K562 (cell line): Measurements from ENCODE around the gene SCN4A. TPM values are rescaled to one million over a fixed set of nuclear protein-coding genes. Genes with fewer than 3 reads are reported as not detected.
A peak's percentile ranks its signal among the peaks of the same experiment; 100 is the strongest.
"Not testable (repeated sequence)": the region's sequence is repeated elsewhere in the genome, so short reads cannot be mapped to it uniquely, and the experiment has no call there.

Experiments
- ATAC-seq: fragments of 200-7000 bp; cut with Tn5 transposase; 3 replicates; pipeline ENCODE4 v1.9.1; 2020; ENCODE audit warnings: moderate library complexity
- BruUV-seq: library from RNA; stranded (reverse); fragments of 400-500 nt; replicated peaks from 2 replicates; lab custom pipeline; 2021; lab: Mats Ljungman, UMichigan
- CTCF ChIA-PET: fragments of 300-600 bp; formaldehyde crosslinking; extraction: SDS; loops from one replicate; lab custom pipeline; 2021; ENCODE audit warnings: low intra/inter-chr PET ratio; lab: Yijun Ruan, JAX
- POLR2A ChIA-PET: fragments of 300-600, 350-650 bp; sonication (Branson Sonifier 250); formaldehyde crosslinking; extraction: SDS; loops from one replicate; lab custom pipeline; 2021; ENCODE audit warnings: antibody characterized with exemption, inconsistent platforms; lab: Yijun Ruan, JAX
- DNase-seq, 4 experiments: peaks; one replicate each; pipeline versions ENCODE4 v3.0.0 to v3.0.0-alpha.2; 2011 to 2018; ENCODE audit warnings: low spot score in 3 of 4, mixed read lengths in 3 of 4; ENCODE audit errors: extremely low read depth in 1 of 4
- FAIRE-seq: peaks from 2 replicates; lab custom pipeline; 2011; peaks lifted over from hg19 to GRCh38; lab: Jason Lieb, UNC
- H2AFZ ChIP-seq: 2 replicates; pipeline ENCODE4 v1.6.0; 2011; ENCODE audit warnings: low read depth, low read length, control low read depth, inconsistent platforms
- H3K27ac ChIP-seq: fragments of 200-600 bp; 3 replicates; pipeline ENCODE4 v1.8.0; 2011; ENCODE audit warnings: low read depth, mild to moderate bottlenecking, control low read depth, inconsistent platforms, low read length, moderate library complexity, mixed read lengths; ENCODE audit errors: extremely low read depth
- H3K27me3 ChIP-seq, 2 experiments: fragments of 300-600 bp in 1 of 2; 2 replicates in 1 of 2; 3 replicates in 1 of 2; pipeline versions ENCODE4 v1.6.0 to v1.8.0; 2011; ENCODE audit warnings: inconsistent platforms in 2 of 2, low read length in 2 of 2, mild to moderate bottlenecking in 1 of 2, mixed read lengths in 1 of 2, moderate library complexity in 1 of 2; ENCODE audit not compliant: control insufficient read depth in 2 of 2, insufficient read depth in 2 of 2
- H3K36me3 ChIP-seq: fragments of 300-600 bp; 3 replicates; pipeline ENCODE4 v1.8.0; 2011; ENCODE audit warnings: mild to moderate bottlenecking, low read length, inconsistent platforms; ENCODE audit not compliant: control insufficient read depth, insufficient read depth
- H3K4me1 ChIP-seq, 2 experiments: fragments of 200-600 bp in 1 of 2; replicated peaks in 1 of 2; 2 replicates in 1 of 2; 3 replicates in 1 of 2; pipeline versions ENCODE4 v1.5.1 to v1.8.0; 2011; ENCODE audit warnings: inconsistent platforms in 2 of 2, low read length in 2 of 2, mild to moderate bottlenecking in 1 of 2, mixed read lengths in 1 of 2, moderate library complexity in 1 of 2; ENCODE audit not compliant: control insufficient read depth in 2 of 2, insufficient read depth in 2 of 2
- H3K4me2 ChIP-seq: 2 replicates; pipeline ENCODE4 v1.6.1; 2011; ENCODE audit warnings: low read length, control low read depth, inconsistent platforms, mixed read lengths; ENCODE audit not compliant: insufficient read depth
- H3K4me3 ChIP-seq: fragments of 200-600 bp; sonication (generic), shearing (Covaris generic); 2 replicates; pipeline ENCODE4 v1.5.1; 2016; ENCODE audit warnings: control low read depth, inconsistent platforms
- H3K79me2 ChIP-seq: fragments of 200-600 bp; 3 replicates; pipeline ENCODE4 v1.8.0; 2011; ENCODE audit warnings: low read length, inconsistent platforms; ENCODE audit not compliant: control insufficient read depth, insufficient read depth
- H3K9ac ChIP-seq, 2 experiments: 2 replicates each; pipeline versions ENCODE4 v1.6.0 to v1.6.1; 2011; ENCODE audit warnings: low read depth in 2 of 2, low read length in 2 of 2, control low read depth in 1 of 2, inconsistent platforms in 1 of 2, mild to moderate bottlenecking in 1 of 2, mixed read lengths in 1 of 2; ENCODE audit not compliant: insufficient read depth in 1 of 2
- H3K9me1 ChIP-seq: one replicate; pipeline ENCODE4 v1.6.0; 2011; ENCODE audit warnings: inconsistent platforms, mild to moderate bottlenecking, low read length, moderate library complexity; ENCODE audit not compliant: control insufficient read depth, insufficient read depth
- H3K9me3 ChIP-seq: replicated peaks from 2 replicates; pipeline ENCODE4 v1.5.1; 2011; ENCODE audit warnings: low read depth, low read length, inconsistent platforms; ENCODE audit not compliant: control insufficient read depth, insufficient read depth
- H4K20me1 ChIP-seq: replicated peaks from 2 replicates; pipeline ENCODE4 v1.6.1; 2011; ENCODE audit warnings: low read length, inconsistent platforms, mixed read lengths; ENCODE audit not compliant: control insufficient read depth, insufficient read depth
- ARID2 ChIP-seq: fragments of 450-650 bp; IDR thresholded peaks from 2 replicates; pipeline ENCODE4 v1.6.1; 2017; ENCODE audit warnings: antibody characterized with exemption, mild to moderate bottlenecking
- CREB5 ChIP-seq: fragments of 250-450 bp; sonication (Bioruptor Pico); IDR thresholded peaks from 2 replicates; pipeline ENCODE4 v1.5.0; 2020; ENCODE audit warnings: mild to moderate bottlenecking
- ELF2 ChIP-seq: fragments of 250-450 bp; sonication (Bioruptor Pico); IDR thresholded peaks from 2 replicates; pipeline ENCODE4 v1.5.0; 2021; ENCODE audit warnings: mild to moderate bottlenecking
- ERF ChIP-seq: fragments of 450-650 bp; formaldehyde crosslinking; IDR thresholded peaks from 2 replicates; pipeline ENCODE4 v1.4.0; 2020; ENCODE audit warnings: mild to moderate bottlenecking, mixed read lengths
- RAD21 ChIP-seq, 2 experiments: fragments of 250-450 bp in 1 of 2; fragments of 450-650 bp in 1 of 2; sonication (Bioruptor Pico) in 1 of 2; formaldehyde crosslinking in 1 of 2; IDR thresholded peaks in 1 of 2; conservative IDR thresholded peaks in 1 of 2; 2 replicates each; pipeline versions ENCODE4 v1.4.0 to v1.8.0; 2020 to 2022; ENCODE audit warnings: mild to moderate bottlenecking in 2 of 2, moderate library complexity in 1 of 2
- STAG1 ChIP-seq: sonication (generic); formaldehyde crosslinking; IDR thresholded peaks from 2 replicates; pipeline ENCODE4 v1.5.0; 2020; ENCODE audit warnings: missing genetic modification reagents, borderline replicate concordance
- TRIM28 ChIP-seq: fragments of 450-650 bp; IDR thresholded peaks from 2 replicates; pipeline ENCODE4 v1.6.1; 2017
- ZEB2 ChIP-seq: fragments of 450-650 bp; IDR thresholded peaks from 2 replicates; pipeline ENCODE4 v1.6.1; 2016
- ZHX1 ChIP-seq: fragments of 150-350 bp; conservative IDR thresholded peaks from 2 replicates; pipeline ENCODE4 v1.6.1; 2014; ENCODE audit warnings: low read length
- ZNF174 ChIP-seq: fragments of 250-450 bp; sonication (Bioruptor Pico); IDR thresholded peaks from 2 replicates; pipeline ENCODE4 v1.4.0; 2020; ENCODE audit warnings: mild to moderate bottlenecking
- ZNF589 ChIP-seq: fragments of 200-800 bp; sonication (Bioruptor generic); IDR thresholded peaks from 2 replicates; pipeline ENCODE4 v1.6.1; 2016; ENCODE audit warnings: low read depth, missing genetic modification characterization, missing compliant biosample characterization
- WGBS: fragments of 100-300 bp; shearing (Covaris generic); methylation state at CpG from one replicate; pipeline ENCODE4 v1.1.6; 2016; ENCODE audit warnings: low coverage, mixed read lengths; ENCODE audit not compliant: insufficient coverage; ENCODE audit errors: missing lambda C conversion rate; 5-methylcytosine and 5-hydroxymethylcytosine counted together
- in situ Hi-C: fragments of 300-500 bp; cut with MboI; formaldehyde crosslinking; loops from 4 replicates; pipeline ENCODE4 v1.15.0; 2018; ENCODE audit warnings: inconsistent platforms, mixed read lengths
- intact Hi-C: fragments of 100-400 bp; cut with micrococcal nuclease; formaldehyde crosslinking; loops from 2 replicates; pipeline ENCODE4 v1.14.2; 2022
- polyA plus RNA-seq, 8 experiments: library from polyadenylated mRNA; depleted of rRNA in 4 of 8; stranded (reverse) in 5 of 8; unstranded in 3 of 8; fragments of >200 nt; fragmentation: Nextera tagmentation in 2 of 8; fragmentation: Illumina TruSeq in 1 of 8; extraction: Ambion mirVana in 2 of 8; extraction: Trizol in 1 of 8; gene quantifications; 2 replicates each; pipeline versions ENCODE4 v1.2.1 to v1.2.3, GENCODE V29; 2011 to 2014; ENCODE audit warnings: inconsistent platforms in 1 of 8, missing spikeins in 1 of 8
- total RNA-seq, 7 experiments: library from RNA; depleted of rRNA in 6 of 7; stranded (reverse); fragments of >200 nt in 6 of 7; fragmentation: Illumina TruSeq in 2 of 7; extraction: Trizol in 2 of 7; gene quantifications; 2 replicates each; pipeline versions ENCODE4 v1.2.1 to v1.2.3, GENCODE V29; 2011 to 2021; ENCODE audit warnings: low replicate concordance in 1 of 7
- TF ChIP-seq, protein P1 (sequence below): IDR thresholded peaks from 2 replicates; pipeline ENCODE4 v1.6.1; 2016; ENCODE audit warnings: missing genetic modification characterization, missing compliant biosample characterization

Gene SCN4A
- total and polyA plus RNA-seq, 9 of the 15 experiments (the other 6 are each of a cell fraction or from before 2014, with no cell fraction given), result 0.29 to 2.6 (median 1.4) TPM

DNA sequence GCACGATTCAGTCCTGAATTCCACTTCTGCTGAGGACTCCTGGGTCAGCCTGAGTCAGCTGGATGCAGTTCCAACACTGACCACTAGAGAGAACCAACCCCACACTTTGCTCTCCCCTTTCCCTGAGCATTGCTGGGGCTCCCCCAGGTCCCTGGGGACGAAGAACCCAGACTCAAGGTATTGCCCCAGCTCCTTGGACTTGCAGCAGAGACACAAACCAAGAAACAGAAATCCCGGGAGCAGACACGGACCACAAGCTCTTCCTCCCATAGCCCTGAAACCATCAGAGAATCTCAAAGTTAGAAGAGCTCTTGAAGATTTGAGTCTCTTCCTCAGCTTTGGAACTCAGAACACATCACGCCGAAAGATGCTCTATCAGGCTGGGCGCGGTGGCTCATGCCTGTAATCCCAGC lies 53.4 kb downstream of the SCN4A start (continued):
- TF ChIP-seq, protein P1, sequence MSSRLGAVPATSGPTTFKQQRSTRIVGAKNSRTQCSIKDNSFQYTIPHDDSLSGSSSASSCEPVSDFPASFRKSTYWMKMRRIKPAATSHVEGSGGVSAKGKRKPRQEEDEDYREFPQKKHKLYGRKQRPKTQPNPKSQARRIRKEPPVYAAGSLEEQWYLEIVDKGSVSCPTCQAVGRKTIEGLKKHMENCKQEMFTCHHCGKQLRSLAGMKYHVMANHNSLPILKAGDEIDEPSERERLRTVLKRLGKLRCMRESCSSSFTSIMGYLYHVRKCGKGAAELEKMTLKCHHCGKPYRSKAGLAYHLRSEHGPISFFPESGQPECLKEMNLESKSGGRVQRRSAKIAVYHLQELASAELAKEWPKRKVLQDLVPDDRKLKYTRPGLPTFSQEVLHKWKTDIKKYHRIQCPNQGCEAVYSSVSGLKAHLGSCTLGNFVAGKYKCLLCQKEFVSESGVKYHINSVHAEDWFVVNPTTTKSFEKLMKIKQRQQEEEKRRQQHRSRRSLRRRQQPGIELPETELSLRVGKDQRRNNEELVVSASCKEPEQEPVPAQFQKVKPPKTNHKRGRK (tag), result no peak
- TF ChIP-seq ELF2 (CRISPR knock-in tag) (no peak), ZEB2 (no peak), STAG1 (CRISPR knock-in tag) (peak; percentile 91), RAD21 (CRISPR knock-in tag; conservative IDR thresholded peaks at IDR 0.05 in 1 of 2, IDR thresholded peaks at IDR 0.05 in 1 of 2) (peak; percentile 87 to 94), CREB5 (CRISPR knock-in tag) (no peak), ARID2 (peak; percentile 77), ZNF174 (CRISPR knock-in tag) (no peak), ZHX1 (no peak), ERF (CRISPR knock-in tag) (no peak), ZNF589 (CRISPR knock-in tag) (no peak), TRIM28 (no peak)

DNA sequence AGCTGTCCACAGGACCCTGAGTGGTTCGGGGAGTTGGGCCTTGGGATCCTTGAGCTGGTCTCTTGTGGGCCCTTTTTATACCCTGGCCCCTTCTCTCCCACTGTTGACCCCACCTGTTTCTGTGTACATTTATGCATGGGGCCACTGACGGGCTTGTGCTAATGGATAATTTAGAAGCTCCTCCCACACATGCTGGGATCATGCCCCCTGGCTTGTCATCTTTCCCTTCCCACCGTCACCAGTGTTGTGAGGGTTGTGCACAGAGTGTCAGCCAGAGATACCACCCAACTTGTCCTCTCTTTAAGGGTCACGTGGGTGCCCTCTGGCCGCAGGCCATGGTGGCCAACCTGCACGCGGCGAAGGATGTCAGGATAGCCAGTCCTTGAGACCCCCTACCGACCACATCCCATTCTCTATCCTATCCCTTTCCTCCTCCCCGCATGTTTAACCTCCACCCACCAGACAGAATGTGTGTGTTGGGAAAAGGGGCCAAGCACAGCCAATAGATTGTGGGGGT lies 53.9 kb downstream of the SCN4A start, which contains the start of gene GH1:
Gene GH1 (minus strand): TSS at position 51 of the 517 bp plus-strand sequence. CDS start 63 bp downstream, outside the sequence.
- not testable (repeated sequence) for H3K9me1 ChIP-seq, BruUV-seq, H3K36me3 ChIP-seq, FAIRE-seq, ATAC-seq, H3K4me1 ChIP-seq, H3K4me3 ChIP-seq, H4K20me1 ChIP-seq, H3K9me3 ChIP-seq, H3K79me2 ChIP-seq, H3K27ac ChIP-seq, H3K4me2 ChIP-seq
- in situ Hi-C loops, result loop anchor here (10.0 kb wide), 2 partner anchors 106 to 366 kb away; partner anchors contain the start of gene ICAM2
- DNase-seq, result peak in 1 of 4 experiments; percentile 5
- ChIA-PET CTCF (interaction anchor here (0.6 to 2.0 kb wide), 5 partner anchors 71 to 500 kb away, joined by 3 to 10 read pairs (median 4); no protein-coding TSS in a partner anchor), POLR2A (interaction anchor here (0.6 to 1.6 kb wide), 6 partner anchors 11 to 384 kb away, joined by 3 to 6 read pairs (median 4); no protein-coding TSS in a partner anchor)
- Histone ChIP-seq H3K9ac (0 out of 4 replicates have a peak within 1 kb of the TSS, but pooled peaks of 1 of the 2 experiments have one; percentile 26), H3K27me3 (peaks cover 3 to 29% of the 10 kb centered on the region in 2 experiments; a peak in 4 of 5 replicates), H2AFZ (peak within 1 kb of the TSS; percentile 63; the same call in 1 of the 2 replicates)
- 20% methylated on average over 10 of the region's 10 CpGs for WGBS
- intact Hi-C loops, result loop anchor here (1.0 to 10.0 kb wide), 6 partner anchors 28 to 366 kb away; partner anchors contain the start of gene ERN1
